ENCODE data around the gene GAS6.

GAS6 gene

GRCh38 chr13:113781571-113781970, 82.3 kb downstream of the GAS6 start:
- Mint-ChIP-seq H3K9me3 (no peaks in the 10 kb centered on the region), H3K27ac (no peak overlapping the region), H3K36me3 (ENCODE audit: low read depth) (no peaks in the 10 kb centered on the region), H3K4me1 (ENCODE audit: low read depth) (no peaks in the 10 kb centered on the region), H3K4me3 (no peak overlapping the region), H3K27me3 (ENCODE audit: low read depth) (peaks cover 29% of the 10 kb centered on the region)

GRCh38 chr13:113777311-113778260, 86.3 kb downstream of the GAS6 start:
- Mint-ChIP-seq H3K27me3 (ENCODE audit: low read depth) (peaks cover 18% of the 10 kb centered on the region), H3K27ac (no peak overlapping the region), H3K9me3 (peaks cover 2% of the 10 kb centered on the region), H3K4me3 (no peak overlapping the region), H3K4me1 (ENCODE audit: low read depth) (no peaks in the 10 kb centered on the region), H3K36me3 (ENCODE audit: low read depth) (no peaks in the 10 kb centered on the region)

GRCh38 chr13:113776231-113777125, 87.4 kb downstream of the GAS6 start:
- H3K4me1 Mint-ChIP-seq (ENCODE audit: low read depth): peaks cover 6% of the 10 kb centered on the region
- H3K27me3 Mint-ChIP-seq (ENCODE audit: low read depth): peaks cover 18% of the 10 kb centered on the region
- no peak overlapping the region for H3K4me3 Mint-ChIP-seq
- peaks cover 6% of the 10 kb centered on the region for H3K9me3 Mint-ChIP-seq
- H3K27ac Mint-ChIP-seq: no peak overlapping the region
- no peaks in the 10 kb centered on the region for H3K36me3 Mint-ChIP-seq (ENCODE audit: low read depth)

- Mint-ChIP-seq H3K4me3 (no peak overlapping the region), H3K9me3 (peaks cover 6% of the 10 kb centered on the region), H3K27me3 (ENCODE audit: low read depth) (peaks cover 13% of the 10 kb centered on the region), H3K36me3 (ENCODE audit: low read depth) (no peaks in the 10 kb centered on the region), H3K4me1 (ENCODE audit: low read depth) (peaks cover 6% of the 10 kb centered on the region), H3K27ac (no peak overlapping the region)
Observed at GRCh38 chr13:113775451-113776145, 88.3 kb downstream of the GAS6 start.

- Mint-ChIP-seq H3K9me3 (peaks cover 6% of the 10 kb centered on the region), H3K4me1 (ENCODE audit: low read depth) (peaks cover 6% of the 10 kb centered on the region), H3K27me3 (ENCODE audit: low read depth) (peaks cover 9% of the 10 kb centered on the region), H3K27ac (no peak overlapping the region), H3K36me3 (ENCODE audit: low read depth) (no peaks in the 10 kb centered on the region), H3K4me3 (no peak overlapping the region)
Observed at GRCh38 chr13:113774177-113775107, 89.4 kb downstream of the GAS6 start.

- Mint-ChIP-seq H3K36me3 (ENCODE audit: low read depth) (no peaks in the 10 kb centered on the region), H3K4me3 (no peak overlapping the region), H3K4me1 (ENCODE audit: low read depth) (peaks cover 6% of the 10 kb centered on the region), H3K27ac (no peak overlapping the region), H3K27me3 (ENCODE audit: low read depth) (no peaks in the 10 kb centered on the region), H3K9me3 (peaks cover 6% of the 10 kb centered on the region)
Observed at GRCh38 chr13:113771709-113772331, 92.1 kb downstream of the GAS6 start.

- Mint-ChIP-seq H3K4me1 (ENCODE audit: low read depth) (peaks cover 6% of the 10 kb centered on the region), H3K27ac (no peak overlapping the region), H3K4me3 (no peak overlapping the region), H3K27me3 (ENCODE audit: low read depth) (no peaks in the 10 kb centered on the region), H3K36me3 (ENCODE audit: low read depth) (no peaks in the 10 kb centered on the region), H3K9me3 (peaks cover 6% of the 10 kb centered on the region)
Observed at GRCh38 chr13:113770937-113771336, 92.9 kb downstream of the GAS6 start.
